ENCODE results near the gene MEPE.

Gene MEPE

GRCh38 chr4:87895964-87896621 lies 63.3 kb downstream of the MEPE start:
- H3K4me3 ChIP-seq (ENCODE audit: low read depth, low read length): no peak overlapping the region
- TF ChIP-seq CTCF (IDR thresholded peaks at IDR 0.05; ENCODE audit: borderline replicate concordance, insufficient read depth, low read depth, low read length): no peak
